WERI-Rb-1 (cell line): ENCODE data around the gene CTXND1.

Source experiments
- DNase-seq: peaks from one replicate; pipeline ENCODE4 v3.0.0-alpha.2; 2020
- H3K27ac ChIP-seq: fragments of 250-450 bp; sonication (Bioruptor Pico); 2 replicates; pipeline ENCODE4 v1.5.1; 2020; ENCODE audit warnings: mild to moderate bottlenecking, moderate library complexity
- H3K27me3 ChIP-seq: fragments of 250-450 bp; sonication (Bioruptor Pico); 2 replicates; pipeline ENCODE4 v1.5.1; 2021; ENCODE audit warnings: mild to moderate bottlenecking, low read depth, moderate library complexity; ENCODE audit not compliant: insufficient read depth, severe bottlenecking
- H3K36me3 ChIP-seq: fragments of 250-450 bp; sonication (Bioruptor Pico); 2 replicates; pipeline ENCODE4 v1.5.1; 2020; ENCODE audit warnings: mild to moderate bottlenecking, moderate library complexity
- H3K4me3 ChIP-seq: 2 replicates; pipeline ENCODE4 v1.5.1; 2011; ENCODE audit warnings: low read depth, mild to moderate bottlenecking, control low read depth, low read length
- H3K9me3 ChIP-seq: fragments of 250-450 bp; sonication (Bioruptor Pico); 2 replicates; pipeline ENCODE4 v1.5.1; 2021; ENCODE audit warnings: mild to moderate bottlenecking, moderate library complexity; ENCODE audit not compliant: severe bottlenecking
- TF ChIP-seq, protein P1 (sequence below): IDR thresholded peaks from 2 replicates; pipeline ENCODE4 v1.5.1; 2011; ENCODE audit warnings: low read depth, mild to moderate bottlenecking, control low read depth, inconsistent platforms, low read length

CTXND1 gene

DNA sequence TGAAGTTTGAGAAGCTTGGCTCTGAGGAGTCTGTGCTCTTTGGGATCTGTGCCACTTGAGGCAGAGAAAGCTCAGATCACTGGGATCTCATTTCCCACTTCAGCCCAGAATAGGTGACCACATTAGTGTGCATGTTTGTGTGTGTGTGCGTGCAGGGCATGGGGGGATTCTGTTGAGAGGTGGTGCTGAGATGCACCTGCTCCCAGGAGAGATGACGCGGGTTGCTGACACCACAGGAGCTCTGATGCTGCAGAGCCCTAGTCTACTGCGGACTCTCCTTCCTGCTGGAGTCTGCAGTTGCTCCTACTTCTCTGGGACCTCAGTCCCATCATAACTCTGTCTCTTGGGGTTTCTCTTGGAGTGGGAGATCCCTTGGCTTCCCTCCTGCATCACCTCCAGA, 14.7 kb upstream of the CTXND1 start:
- DNase-seq = no peak
- TF ChIP-seq, protein P1, sequence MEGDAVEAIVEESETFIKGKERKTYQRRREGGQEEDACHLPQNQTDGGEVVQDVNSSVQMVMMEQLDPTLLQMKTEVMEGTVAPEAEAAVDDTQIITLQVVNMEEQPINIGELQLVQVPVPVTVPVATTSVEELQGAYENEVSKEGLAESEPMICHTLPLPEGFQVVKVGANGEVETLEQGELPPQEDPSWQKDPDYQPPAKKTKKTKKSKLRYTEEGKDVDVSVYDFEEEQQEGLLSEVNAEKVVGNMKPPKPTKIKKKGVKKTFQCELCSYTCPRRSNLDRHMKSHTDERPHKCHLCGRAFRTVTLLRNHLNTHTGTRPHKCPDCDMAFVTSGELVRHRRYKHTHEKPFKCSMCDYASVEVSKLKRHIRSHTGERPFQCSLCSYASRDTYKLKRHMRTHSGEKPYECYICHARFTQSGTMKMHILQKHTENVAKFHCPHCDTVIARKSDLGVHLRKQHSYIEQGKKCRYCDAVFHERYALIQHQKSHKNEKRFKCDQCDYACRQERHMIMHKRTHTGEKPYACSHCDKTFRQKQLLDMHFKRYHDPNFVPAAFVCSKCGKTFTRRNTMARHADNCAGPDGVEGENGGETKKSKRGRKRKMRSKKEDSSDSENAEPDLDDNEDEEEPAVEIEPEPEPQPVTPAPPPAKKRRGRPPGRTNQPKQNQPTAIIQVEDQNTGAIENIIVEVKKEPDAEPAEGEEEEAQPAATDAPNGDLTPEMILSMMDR = no peak
- Histone ChIP-seq H3K27me3 (peaks cover 8% of the 10 kb centered on the region), H3K9me3 (peaks cover 3% of the 10 kb centered on the region), H3K27ac (no peak overlapping the region), H3K36me3 (no peaks in the 10 kb centered on the region), H3K4me3 (no peak overlapping the region)

DNA sequence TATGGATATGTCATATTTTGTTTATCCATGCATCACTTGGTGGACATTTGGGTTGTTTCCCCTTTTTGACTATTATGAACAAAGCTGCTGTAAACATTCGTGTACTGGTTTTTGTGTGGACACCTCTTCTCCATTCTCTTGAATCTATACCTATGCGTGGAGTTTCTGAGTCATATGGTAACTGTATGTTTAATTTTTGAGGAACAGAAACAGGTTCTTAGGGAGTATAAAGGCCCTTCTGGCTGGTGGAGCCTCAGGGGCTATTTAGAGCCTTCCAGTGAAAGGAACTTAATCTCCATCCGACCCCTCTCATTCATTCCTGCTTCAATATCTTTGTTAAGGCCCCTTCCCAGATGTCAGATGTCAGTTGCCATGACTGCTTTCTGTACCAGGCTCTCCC, 14.1 kb upstream of the CTXND1 start:
- H3K4me3 ChIP-seq = no peak overlapping the region
- no peak overlapping the region for H3K27ac ChIP-seq
- H3K27me3 ChIP-seq = peaks cover 14% of the 10 kb centered on the region
- no peak for DNase-seq
- H3K36me3 ChIP-seq = no peaks in the 10 kb centered on the region
- H3K9me3 ChIP-seq = peaks cover 3% of the 10 kb centered on the region
- TF ChIP-seq, protein P1 = no peak

DNA sequence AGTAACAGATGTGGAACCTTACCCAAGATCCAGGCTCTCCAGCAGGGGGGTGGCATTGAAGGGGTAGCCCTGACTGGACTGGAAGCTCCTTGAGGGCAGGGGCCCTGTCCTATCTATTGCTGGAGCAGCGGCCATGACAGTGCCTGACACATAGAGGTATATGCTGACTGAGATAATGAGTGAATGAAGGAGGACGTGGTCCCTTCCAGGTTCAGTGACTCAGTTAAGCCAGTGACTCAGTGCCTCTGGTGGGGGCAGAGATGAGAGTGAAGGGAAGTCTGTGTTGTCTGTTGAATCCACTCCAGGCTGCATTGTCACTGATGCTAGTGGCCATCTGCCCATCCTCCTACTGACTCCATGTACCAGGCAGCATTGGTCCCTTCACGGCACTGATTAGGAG, 13.0 kb upstream of the CTXND1 start:
- TF ChIP-seq, protein P1 = no peak
- H3K4me3 ChIP-seq = no peak overlapping the region
- H3K27me3 ChIP-seq = peaks cover 22% of the 10 kb centered on the region
- H3K27ac ChIP-seq = no peak overlapping the region
- peaks cover 3% of the 10 kb centered on the region for H3K9me3 ChIP-seq
- DNase-seq = no peak
- no peaks in the 10 kb centered on the region for H3K36me3 ChIP-seq

DNA sequence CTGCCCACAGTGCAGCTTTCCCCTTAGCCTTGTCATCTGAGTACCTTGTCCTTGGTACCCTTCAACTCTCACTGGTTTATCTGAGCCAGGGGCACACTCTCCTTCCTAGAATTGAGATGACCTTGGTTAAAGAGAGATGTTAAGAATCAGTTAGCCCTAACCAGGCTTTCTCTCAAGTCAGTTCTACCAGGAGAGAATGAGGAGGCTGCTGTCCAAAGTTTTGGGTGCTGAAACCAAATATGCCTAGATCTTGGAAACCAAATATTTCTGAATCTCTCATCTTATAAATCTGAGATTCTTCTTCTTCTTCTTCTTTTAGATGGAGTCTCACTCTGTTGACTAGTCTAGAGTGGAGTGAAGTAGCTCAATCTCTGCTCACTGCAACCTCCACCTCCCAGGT, 12.0 kb upstream of the CTXND1 start:
- TF ChIP-seq, protein P1 = no peak
- Histone ChIP-seq H3K9me3 (peaks cover 3% of the 10 kb centered on the region), H3K4me3 (no peak overlapping the region), H3K27me3 (peaks cover 32% of the 10 kb centered on the region), H3K27ac (no peak overlapping the region), H3K36me3 (no peaks in the 10 kb centered on the region)
- DNase-seq = no peak

DNA sequence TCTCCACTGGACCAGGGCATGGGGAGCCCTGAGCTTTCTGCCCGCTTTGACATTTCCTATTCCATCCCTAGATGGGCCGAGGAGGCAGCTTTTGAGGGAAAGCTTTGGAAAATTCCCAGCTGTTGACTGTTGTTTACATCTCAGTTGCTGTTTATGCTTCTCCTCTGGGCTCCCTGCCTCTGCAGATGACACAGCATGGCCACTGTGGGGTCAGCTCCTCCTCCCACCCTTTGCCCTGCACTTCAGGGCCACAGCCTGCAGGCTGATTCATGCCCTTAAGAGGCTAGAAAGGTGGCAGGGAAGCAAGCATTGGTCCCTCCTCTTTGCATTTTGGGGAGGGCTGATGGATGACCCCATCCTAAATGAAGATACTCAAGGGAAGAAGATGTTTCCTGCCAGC, 8.5 kb upstream of the CTXND1 start:
- DNase-seq = no peak
- Histone ChIP-seq H3K9me3 (peaks cover 6% of the 10 kb centered on the region), H3K27me3 (peaks cover 51% of the 10 kb centered on the region), H3K27ac (no peak overlapping the region), H3K36me3 (no peaks in the 10 kb centered on the region), H3K4me3 (no peak overlapping the region)
- TF ChIP-seq, protein P1 = no peak

DNA sequence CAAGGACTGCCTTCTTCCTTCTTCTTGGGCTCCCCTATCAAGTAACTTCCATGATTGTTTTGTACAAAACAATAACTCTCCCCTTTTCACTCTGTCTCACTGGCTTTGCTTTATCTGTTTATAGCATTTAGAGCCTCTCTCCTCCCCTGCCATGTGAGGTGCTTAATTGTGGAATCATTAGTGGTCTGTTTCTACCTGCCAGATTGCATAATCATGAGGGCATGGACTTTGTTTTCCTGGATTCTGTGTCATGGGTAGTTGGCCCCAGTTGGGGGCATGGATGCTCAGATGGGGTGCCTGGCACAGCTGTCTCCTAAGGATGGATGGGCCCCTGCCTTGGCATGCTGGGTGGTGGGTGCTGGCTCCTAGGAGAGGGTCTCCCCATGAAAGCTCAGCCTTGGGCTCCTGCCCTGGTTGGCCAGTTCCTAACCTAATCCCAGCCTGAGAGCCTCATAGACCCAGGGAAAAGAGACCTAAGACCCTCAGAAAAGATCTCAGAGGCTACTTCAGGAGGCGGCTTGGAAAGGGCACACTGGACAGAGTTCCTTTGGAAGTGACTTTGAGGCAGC, 8.0 kb upstream of the CTXND1 start:
- TF ChIP-seq, protein P1 = no peak
- no peaks in the 10 kb centered on the region for H3K36me3 ChIP-seq
- H3K4me3 ChIP-seq = no peak overlapping the region
- H3K9me3 ChIP-seq = peaks cover 4% of the 10 kb centered on the region
- H3K27me3 ChIP-seq = peaks cover 51% of the 10 kb centered on the region
- DNase-seq = no peak
- H3K27ac ChIP-seq = no peak overlapping the region
